Left ventricle myocardium inferior (tissue), 1 donor: ENCODE data around the gene SLC12A9. TPM values are rescaled to one million over a fixed set of nuclear protein-coding genes. Genes with fewer than 3 reads are reported as not detected.

Experiments used
- DNase-seq: peaks from one replicate; pipeline ENCODE4 v3.0.0-alpha.2; 2020
- H3K27ac ChIP-seq: fragments of 200-600 bp; replicated peaks from 2 replicates; pipeline ENCODE4 v1.8.0; 2021
- H3K27me3 ChIP-seq: fragments of 200-600 bp; 2 replicates; pipeline ENCODE4 v1.8.0; 2021; ENCODE audit warnings: low read depth
- H3K36me3 ChIP-seq: fragments of 200-600 bp; 2 replicates; pipeline ENCODE4 v1.8.0; 2021
- H3K4me1 ChIP-seq: fragments of 200-600 bp; 2 replicates; pipeline ENCODE4 v1.8.0; 2021
- H3K4me3 ChIP-seq: fragments of 200-600 bp; 2 replicates; pipeline ENCODE4 v1.8.0; 2021; ENCODE audit warnings: mild to moderate bottlenecking, moderate library complexity
- H3K9me3 ChIP-seq: fragments of 200-600 bp; replicated peaks from 2 replicates; pipeline ENCODE4 v1.8.0; 2021
- intact Hi-C: fragments of 100-400 bp; cut with micrococcal nuclease; formaldehyde crosslinking; loops from one replicate; pipeline ENCODE4 v1.11.0; 2022
- total RNA-seq: library from RNA; stranded (reverse); fragmentation: NEBNext Ultra II Directional; extraction: Animal tissue kit (Norgen Biotek cat#: 25700); gene quantifications from one replicate; pipeline ENCODE4 v1.2.1, GENCODE V29; 2021
- TF ChIP-seq, protein P1 (sequence below): fragments of 200-600 bp; IDR thresholded peaks from 2 replicates; pipeline ENCODE4 v1.8.0; 2021; ENCODE audit warnings: antibody characterized with exemption, mild to moderate bottlenecking, borderline replicate concordance
- donor health status: DM: no; HTN: yes; CAD: no; lungs with severe emphysema.

The SLC12A9 gene
- total RNA-seq, 1 donor from 2014 or later, result 10.9 TPM

DNA sequence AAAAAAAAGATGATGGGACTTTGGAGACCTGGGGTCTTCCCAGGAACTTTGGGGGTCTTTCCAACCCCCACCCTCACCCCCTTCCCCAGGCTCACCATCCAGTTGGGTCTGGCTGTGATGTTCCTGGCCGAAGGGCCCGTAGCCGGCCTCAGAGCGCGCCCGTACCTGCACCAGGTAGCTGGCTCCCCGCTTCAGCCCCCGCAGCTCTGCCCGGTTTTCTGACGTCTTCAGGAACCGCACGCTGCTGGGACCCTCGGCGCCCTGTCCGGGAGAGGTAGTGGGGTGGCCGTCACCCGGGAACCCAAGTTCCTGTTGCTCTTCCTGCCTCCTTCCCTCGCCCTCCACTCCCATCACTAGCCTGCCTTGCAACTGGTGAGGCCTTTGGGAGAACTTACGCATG is 35.4 kb upstream of the SLC12A9 start:
- no peak overlapping the region for H3K4me3 ChIP-seq
- H3K9me3 ChIP-seq, result no peaks in the 10 kb centered on the region
- H3K4me1 ChIP-seq, result no peaks in the 10 kb centered on the region
- no peaks in the 10 kb centered on the region for H3K27me3 ChIP-seq
- DNase-seq, result no peak
- intact Hi-C loops, result no loop called here
- TF ChIP-seq, protein P1, sequence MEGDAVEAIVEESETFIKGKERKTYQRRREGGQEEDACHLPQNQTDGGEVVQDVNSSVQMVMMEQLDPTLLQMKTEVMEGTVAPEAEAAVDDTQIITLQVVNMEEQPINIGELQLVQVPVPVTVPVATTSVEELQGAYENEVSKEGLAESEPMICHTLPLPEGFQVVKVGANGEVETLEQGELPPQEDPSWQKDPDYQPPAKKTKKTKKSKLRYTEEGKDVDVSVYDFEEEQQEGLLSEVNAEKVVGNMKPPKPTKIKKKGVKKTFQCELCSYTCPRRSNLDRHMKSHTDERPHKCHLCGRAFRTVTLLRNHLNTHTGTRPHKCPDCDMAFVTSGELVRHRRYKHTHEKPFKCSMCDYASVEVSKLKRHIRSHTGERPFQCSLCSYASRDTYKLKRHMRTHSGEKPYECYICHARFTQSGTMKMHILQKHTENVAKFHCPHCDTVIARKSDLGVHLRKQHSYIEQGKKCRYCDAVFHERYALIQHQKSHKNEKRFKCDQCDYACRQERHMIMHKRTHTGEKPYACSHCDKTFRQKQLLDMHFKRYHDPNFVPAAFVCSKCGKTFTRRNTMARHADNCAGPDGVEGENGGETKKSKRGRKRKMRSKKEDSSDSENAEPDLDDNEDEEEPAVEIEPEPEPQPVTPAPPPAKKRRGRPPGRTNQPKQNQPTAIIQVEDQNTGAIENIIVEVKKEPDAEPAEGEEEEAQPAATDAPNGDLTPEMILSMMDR, result no peak
- peaks cover 93% of the 10 kb centered on the region for H3K36me3 ChIP-seq
- H3K27ac ChIP-seq, result no peak overlapping the region

DNA sequence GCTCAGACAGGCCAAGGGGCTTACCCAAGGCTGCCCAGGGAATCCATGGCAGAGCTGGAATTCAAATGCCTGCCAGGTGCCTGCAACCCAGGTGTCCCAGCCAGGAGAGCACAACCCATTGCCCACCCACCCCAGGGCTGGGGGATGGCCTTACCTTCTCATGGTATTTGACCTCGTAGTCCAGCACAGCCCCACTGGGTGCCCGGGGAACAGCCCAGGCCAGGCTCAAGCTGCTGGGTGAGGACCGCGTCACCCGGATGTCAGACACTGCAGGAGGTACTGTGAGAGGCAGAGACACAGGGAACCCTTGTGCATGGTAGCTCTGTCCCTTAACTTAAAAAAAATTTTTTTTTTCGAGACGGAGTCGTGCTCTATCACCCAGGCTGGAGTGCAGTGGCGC is 34.1 kb upstream of the SLC12A9 start:
- TF ChIP-seq, protein P1, result no peak
- Histone ChIP-seq H3K9me3 (no peaks in the 10 kb centered on the region), H3K4me1 (no peaks in the 10 kb centered on the region), H3K36me3 (peaks cover 94% of the 10 kb centered on the region), H3K4me3 (no peak overlapping the region), H3K27me3 (no peaks in the 10 kb centered on the region), H3K27ac (no peak overlapping the region)
- intact Hi-C loops, result no loop called here
- DNase-seq, result no peak

DNA sequence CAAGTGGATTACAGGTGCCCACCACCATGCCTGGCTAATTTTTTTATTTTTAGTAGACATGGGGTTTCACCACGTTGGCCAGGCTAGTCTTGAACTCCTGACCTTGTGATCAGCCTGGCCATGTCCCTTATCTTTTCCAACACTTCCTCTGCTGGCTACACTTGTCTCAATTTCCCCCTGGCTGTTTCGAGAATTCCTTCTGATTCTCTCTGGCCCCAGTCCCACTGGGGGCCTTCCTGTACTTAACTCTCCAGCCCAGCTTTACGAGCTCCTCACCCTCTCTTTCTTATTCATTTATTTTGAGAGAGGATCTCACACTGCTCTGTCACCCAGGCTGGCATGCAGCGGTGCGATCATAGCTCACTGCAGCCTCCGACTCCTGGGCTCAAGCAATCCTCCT is 33.7 kb upstream of the SLC12A9 start:
- H3K4me3 ChIP-seq, result no peak overlapping the region
- peaks cover 94% of the 10 kb centered on the region for H3K36me3 ChIP-seq
- intact Hi-C loops, result no loop called here
- H3K27me3 ChIP-seq, result no peaks in the 10 kb centered on the region
- no peak for DNase-seq
- TF ChIP-seq, protein P1, result no peak
- no peak overlapping the region for H3K27ac ChIP-seq
- no peaks in the 10 kb centered on the region for H3K9me3 ChIP-seq
- H3K4me1 ChIP-seq, result peaks cover 3% of the 10 kb centered on the region

DNA sequence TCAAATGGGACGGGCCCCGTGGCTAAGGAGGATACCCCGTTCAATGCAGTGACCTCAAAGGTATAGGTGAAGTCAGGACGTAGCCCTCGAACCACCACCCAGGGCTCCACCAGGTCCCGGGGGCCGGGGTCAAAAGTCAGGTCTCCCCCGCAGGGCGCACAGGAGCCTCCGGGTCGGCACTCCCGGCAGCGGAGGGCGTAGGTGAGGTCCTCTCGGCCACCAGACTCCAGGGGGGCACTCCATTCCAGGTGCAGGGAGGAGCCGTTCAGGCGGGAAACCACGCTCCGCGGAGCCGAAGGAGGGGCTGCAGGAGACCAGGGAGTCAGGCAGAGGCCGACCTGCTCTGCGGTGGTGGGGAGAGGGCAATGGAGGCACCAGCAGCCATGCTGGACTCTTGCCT is 32.9 kb upstream of the SLC12A9 start:
- TF ChIP-seq, protein P1, result no peak
- H3K36me3 ChIP-seq, result peaks cover 91% of the 10 kb centered on the region
- peaks cover 11% of the 10 kb centered on the region for H3K4me1 ChIP-seq
- H3K27me3 ChIP-seq, result no peaks in the 10 kb centered on the region
- no peaks in the 10 kb centered on the region for H3K9me3 ChIP-seq
- intact Hi-C loops, result no loop called here
- H3K27ac ChIP-seq, result no peak overlapping the region
- DNase-seq, result no peak
- no peak overlapping the region for H3K4me3 ChIP-seq

DNA sequence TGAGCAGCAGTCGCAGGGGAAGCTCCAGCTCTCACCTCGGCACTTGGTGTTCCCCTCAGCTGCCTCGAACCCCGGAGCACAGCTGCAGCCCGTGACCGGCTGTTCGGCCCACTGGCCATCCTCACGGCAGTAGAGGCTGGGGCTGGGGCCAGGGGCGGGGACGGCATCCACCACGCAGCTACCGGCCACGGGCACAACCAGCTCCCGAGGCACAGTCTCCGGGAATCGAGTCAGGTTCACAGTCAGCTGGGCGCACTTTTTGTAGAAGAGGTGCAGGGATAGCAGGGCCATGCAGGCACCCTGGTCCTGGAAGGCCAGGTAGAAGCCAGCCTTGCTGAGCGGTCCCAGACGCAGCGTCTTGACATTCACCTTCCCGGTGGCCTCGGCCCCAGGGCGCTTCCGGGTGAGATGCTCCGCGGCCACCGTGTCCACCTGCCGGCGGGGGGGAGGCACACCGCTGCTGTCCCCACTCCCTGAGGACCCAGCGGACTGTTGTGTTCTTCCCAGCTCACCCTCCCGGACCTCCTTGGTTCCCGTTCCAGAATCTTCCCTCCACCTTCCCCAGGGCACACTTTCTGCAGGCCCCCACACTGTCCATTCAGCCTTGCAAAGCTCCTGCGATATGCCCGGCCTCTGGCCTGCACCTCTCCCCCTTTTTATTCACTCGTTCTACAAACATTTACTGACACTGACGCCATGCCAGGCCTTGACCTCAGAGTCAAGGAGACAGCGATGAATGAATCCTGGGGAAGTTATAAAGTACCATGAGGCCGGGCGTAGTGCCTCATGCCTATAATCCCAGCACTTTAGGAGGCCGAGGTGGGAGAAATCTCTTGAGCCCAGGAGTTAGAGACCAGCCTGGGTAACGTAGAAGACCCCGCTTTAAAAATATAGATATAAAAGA is 30.0 kb upstream of the SLC12A9 start:
- no peak for DNase-seq
- Histone ChIP-seq H3K36me3 (peaks cover 64% of the 10 kb centered on the region), H3K4me1 (peaks cover 25% of the 10 kb centered on the region), H3K9me3 (no peaks in the 10 kb centered on the region), H3K27me3 (no peaks in the 10 kb centered on the region), H3K27ac (no peak overlapping the region), H3K4me3 (no peak overlapping the region)
- intact Hi-C loops, result no loop called here
- TF ChIP-seq, protein P1, result no peak
